H4 (cell line): ENCODE measurements around the gene LIN7C. TPM values are rescaled to one million over a fixed set of nuclear protein-coding genes. Genes with fewer than 3 reads are reported as not detected.

Source experiments
- DNase-seq: peaks from one replicate; pipeline ENCODE4 v3.0.0-alpha.2; 2015; ENCODE audit warnings: low spot score
- total RNA-seq: library from RNA; depleted of rRNA; stranded (reverse); fragments of >200 nt; shearing (Covaris generic); gene quantifications from 2 replicates; pipeline ENCODE4 v1.2.3, GENCODE V29; 2014; rRNA removed

The LIN7C gene
- total RNA-seq, 1 experiment from 2014 or later: 63.4 TPM

DNA sequence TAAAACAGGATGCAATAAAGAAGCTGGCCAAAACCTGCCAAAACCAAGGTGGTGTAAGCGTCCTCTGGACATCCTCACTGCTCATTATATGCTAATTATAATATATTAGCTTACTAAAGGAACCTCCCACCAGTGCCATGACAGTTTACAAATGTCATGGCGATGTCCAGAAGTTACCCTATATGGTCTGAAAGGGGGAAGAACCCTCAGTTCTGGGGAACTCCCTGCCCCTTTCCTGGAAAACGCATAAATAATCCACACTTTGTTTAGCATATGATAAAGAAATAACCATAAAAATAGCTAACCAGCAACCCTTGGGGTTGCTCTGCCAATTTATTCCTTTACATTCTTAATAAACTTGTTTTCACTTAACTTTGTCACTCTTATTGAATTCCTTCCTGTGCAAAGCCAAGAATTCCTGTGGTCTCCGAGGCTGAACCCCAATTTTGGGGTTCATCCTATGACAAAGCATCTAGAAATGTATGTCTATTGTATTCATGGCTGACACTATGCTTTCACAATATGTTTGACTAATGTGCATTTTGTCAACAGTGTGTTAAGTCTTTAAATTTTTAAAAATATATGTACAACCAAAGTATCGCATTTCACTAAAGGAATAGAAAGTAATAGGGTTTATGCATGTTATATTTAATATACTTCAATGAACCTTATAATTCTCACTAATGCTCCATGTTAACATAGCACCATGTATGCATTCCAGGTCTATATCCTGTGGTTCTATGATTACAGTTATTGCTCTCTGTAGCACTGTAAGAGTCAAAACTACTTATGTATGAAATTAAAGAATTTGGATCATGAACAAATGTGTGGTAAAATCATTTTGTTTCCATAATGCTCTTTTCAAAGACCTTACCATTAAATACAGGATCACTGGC, 59.0 kb downstream of the LIN7C start:
- no peak for DNase-seq

- no peak for DNase-seq
Observed at GRCh38 chr11:27445625-27446024, 60.9 kb downstream of the LIN7C start.

- DNase-seq: no peak
Observed at GRCh38 chr11:27444801-27445215, 61.8 kb downstream of the LIN7C start.

Other genes with a start within 250 kb of the LIN7C start
- 29.7 and 29.8 TPM in 2 replicates for gene CCDC34, start 143.6 kb downstream of the LIN7C start, total RNA-seq
- 25.1 and 28.5 TPM in 2 replicates for gene LGR4, start 34.0 kb downstream of the LIN7C start, total RNA-seq
- gene BDNF, start 193.7 kb upstream of the LIN7C start, total RNA-seq: 10.6 and 16.1 TPM in 2 replicates